Thoracic aorta (tissue), 2 donors: ENCODE results near the gene RPS3. TPM values are rescaled to one million over a fixed set of nuclear protein-coding genes. Genes with fewer than 3 reads are reported as not detected.

Source experiments
- ATAC-seq: fragments of 150-250 bp; one replicate; pipeline ENCODE4 v1.8.0; 2017; ENCODE audit warnings: low read depth; ENCODE audit not compliant: insufficient number of reproducible peaks, low FRiP score
- DNase-seq: peaks from one replicate; pipeline ENCODE4 v3.0.0-alpha.2; 2020; ENCODE audit warnings: low spot score
- H3K27ac ChIP-seq, 2 donors: fragments of 200-600 bp; sonication (generic); 1 replicate in 1 of 2; 2 replicates in 1 of 2; pipeline ENCODE4 v1.5.1; 2016; ENCODE audit warnings: mild to moderate bottlenecking in 2 of 2, moderate library complexity in 2 of 2
- H3K27me3 ChIP-seq: fragments of 200-600 bp; sonication (generic); replicated peaks from 2 replicates; pipeline ENCODE4 v1.6.0; 2016; ENCODE audit warnings: mild to moderate bottlenecking; ENCODE audit not compliant: insufficient read depth
- H3K36me3 ChIP-seq: fragments of 200-600 bp; sonication (generic); one replicate; pipeline ENCODE4 v1.5.1; 2016
- H3K4me1 ChIP-seq, 2 donors: fragments of 200-600 bp; sonication (generic); 1 replicate in 1 of 2; 2 replicates in 1 of 2; pipeline versions ENCODE4 v1.5.1 to v1.6.0; 2016; ENCODE audit warnings: low read depth in 2 of 2, mild to moderate bottlenecking in 1 of 2; ENCODE audit not compliant: control insufficient read depth in 1 of 2
- H3K4me3 ChIP-seq: fragments of 200-600 bp; sonication (generic); 2 replicates; pipeline ENCODE4 v1.5.1; 2016; ENCODE audit warnings: mild to moderate bottlenecking
- H3K9me3 ChIP-seq: fragments of 200-600 bp; sonication (generic); 2 replicates; pipeline ENCODE4 v1.5.1; 2016
- CTCF ChIP-seq: fragments of 200-600 bp; sonication (generic); IDR thresholded peaks from one replicate; pipeline ENCODE4 v1.5.1; 2019; ENCODE audit warnings: antibody characterized with exemption
- total RNA-seq, 2 donors: library from RNA; depleted of rRNA; stranded (reverse); fragments of >200 nt; gene quantifications; one replicate each; pipeline versions ENCODE4 v1.1.0 to v1.2.3, GENCODE V29; 2016

Gene RPS3
- total RNA-seq, 2 donors from 2014 or later, result 560 to 708 TPM

GRCh38 chr11:75434886-75435570, 35.7 kb downstream of the RPS3 start:
- H3K27ac ChIP-seq, result no peak overlapping the region
- H3K4me1 ChIP-seq, result peaks cover 3 to 10% of the 10 kb centered on the region in 2 donors
- H3K4me3 ChIP-seq, result no peak overlapping the region
- ATAC-seq (no peak), DNase-seq (no peak)
- no peaks in the 10 kb centered on the region for H3K9me3 ChIP-seq
- no peaks in the 10 kb centered on the region for H3K27me3 ChIP-seq
- H3K36me3 ChIP-seq, result no peaks in the 10 kb centered on the region
- no peak for TF ChIP-seq CTCF

GRCh38 chr11:75435571-75435925, 36.2 kb downstream of the RPS3 start:
- peaks cover 3 to 7% of the 10 kb centered on the region in 2 donors for H3K4me1 ChIP-seq
- DNase-seq, result no peak
- H3K9me3 ChIP-seq, result no peaks in the 10 kb centered on the region
- ATAC-seq, result no peak
- no peaks in the 10 kb centered on the region for H3K27me3 ChIP-seq
- H3K27ac ChIP-seq, result no peak overlapping the region
- no peak for TF ChIP-seq CTCF
- no peak overlapping the region for H3K4me3 ChIP-seq
- no peaks in the 10 kb centered on the region for H3K36me3 ChIP-seq

- ATAC-seq (no peak), DNase-seq (no peak)
- no peak overlapping the region for H3K4me3 ChIP-seq
- no peaks in the 10 kb centered on the region for H3K36me3 ChIP-seq
- H3K9me3 ChIP-seq, result no peaks in the 10 kb centered on the region
- no peaks in the 10 kb centered on the region for H3K27me3 ChIP-seq
- H3K27ac ChIP-seq, result no peak overlapping the region
- peaks cover 0 to 7% of the 10 kb centered on the region in 2 donors for H3K4me1 ChIP-seq
- TF ChIP-seq CTCF, result no peak
Measured at GRCh38 chr11:75436806-75437205, 37.5 kb downstream of the RPS3 start.

GRCh38 chr11:75437966-75438659, 38.8 kb downstream of the RPS3 start:
- Histone ChIP-seq H3K27ac (no peak overlapping the region), H3K36me3 (no peaks in the 10 kb centered on the region), H3K9me3 (no peaks in the 10 kb centered on the region), H3K4me3 (no peak overlapping the region), H3K27me3 (no peaks in the 10 kb centered on the region), H3K4me1 (peaks cover 0 to 11% of the 10 kb centered on the region in 2 donors)
- TF ChIP-seq CTCF, result no peak
- DNase-seq (no peak), ATAC-seq (no peak)

- Histone ChIP-seq H3K4me3 (no peak overlapping the region), H3K27ac (no peak overlapping the region), H3K27me3 (no peaks in the 10 kb centered on the region), H3K9me3 (no peaks in the 10 kb centered on the region), H3K36me3 (no peaks in the 10 kb centered on the region), H3K4me1 (peaks cover 0 to 11% of the 10 kb centered on the region in 2 donors)
- ATAC-seq, result no peak
- no peak for TF ChIP-seq CTCF
- DNase-seq, result no peak
Measured at GRCh38 chr11:75439026-75439425, 39.7 kb downstream of the RPS3 start.
